CD4-positive, CD25-positive, alpha-beta regulatory T cell (primary cell): Measurements from ENCODE around the gene RPL19. TPM values are rescaled to one million over a fixed set of nuclear protein-coding genes. Genes with fewer than 3 reads are reported as not detected.
"Not testable (repeated sequence)": the region's sequence is repeated elsewhere in the genome, so short reads cannot be mapped to it uniquely, and the experiment has no call there.

Experiments
- ATAC-seq, 2 donors: fragments of 150-1000 bp; cut with Tn5 transposase; one replicate each; pipeline ENCODE4 v1.10.0; 2021; ENCODE audit warnings: low read depth in 2 of 2, moderate number of reproducible peaks in 2 of 2, moderate library complexity in 1 of 2
- DNase-seq, 3 donors: peaks; one replicate each; pipeline versions ENCODE4 v3.0.0 to v3.0.0-alpha.2; 2012 to 2022; ENCODE audit warnings: mixed read lengths in 1 of 3
- H3K27ac ChIP-seq: one replicate; pipeline ENCODE4 v1.7.0; 2013; ENCODE audit warnings: mild to moderate bottlenecking, low read length; ENCODE audit not compliant: insufficient read depth, poor library complexity, severe bottlenecking
- H3K27me3 ChIP-seq: one replicate; pipeline ENCODE4 v1.7.0; 2013; ENCODE audit warnings: low read length; ENCODE audit not compliant: control insufficient read depth, insufficient read depth
- H3K36me3 ChIP-seq: one replicate; pipeline ENCODE4 v1.7.0; 2013; ENCODE audit warnings: mild to moderate bottlenecking, low read length, moderate library complexity; ENCODE audit not compliant: control insufficient read depth, insufficient read depth
- H3K4me1 ChIP-seq: 2 replicates; pipeline ENCODE4 v1.7.0; 2013; ENCODE audit warnings: mild to moderate bottlenecking, low read length; ENCODE audit not compliant: insufficient read depth, control insufficient read depth, poor library complexity, severe bottlenecking
- H3K4me3 ChIP-seq: one replicate; pipeline ENCODE4 v1.7.0; 2013; ENCODE audit warnings: low read depth, mild to moderate bottlenecking, low read length, moderate library complexity
- H3K9me3 ChIP-seq, 2 experiments: 1 replicate in 1 of 2; 2 replicates in 1 of 2; pipeline ENCODE4 v1.7.0; 2013; ENCODE audit warnings: low read length in 2 of 2, mild to moderate bottlenecking in 1 of 2, moderate library complexity in 1 of 2; ENCODE audit not compliant: control insufficient read depth in 2 of 2
- H3K27ac Mint-ChIP-seq, 3 donors: one replicate each; pipeline ENCODE4 v1.8.0; 2020 to 2022; ENCODE audit warnings: mild to moderate bottlenecking in 3 of 3, mixed read lengths in 3 of 3, moderate library complexity in 2 of 3
- H3K27me3 Mint-ChIP-seq: one replicate; pipeline ENCODE4 v1.8.0; 2022; ENCODE audit warnings: mild to moderate bottlenecking, mixed read lengths
- H3K36me3 Mint-ChIP-seq: one replicate; pipeline ENCODE4 v1.8.0; 2020; ENCODE audit warnings: mixed read lengths
- H3K4me1 Mint-ChIP-seq, 4 donors: one replicate each; pipeline ENCODE4 v1.8.0; 2020 to 2022; ENCODE audit warnings: mixed read lengths in 4 of 4, mild to moderate bottlenecking in 1 of 4
- H3K4me3 Mint-ChIP-seq, 4 donors: one replicate each; pipeline ENCODE4 v1.8.0; 2020 to 2022; ENCODE audit warnings: mild to moderate bottlenecking in 4 of 4, mixed read lengths in 4 of 4, moderate library complexity in 3 of 4
- H3K9me3 Mint-ChIP-seq, 7 donors: one replicate each; pipeline ENCODE4 v1.8.0; 2020 to 2022; ENCODE audit warnings: mixed read lengths in 7 of 7, mild to moderate bottlenecking in 3 of 7, moderate library complexity in 2 of 7
- polyA plus RNA-seq, 4 donors: library from polyadenylated mRNA; unstranded; fragments of 300-500 nt; fragmentation: Illumina TruSeq; gene quantifications; one replicate each; pipeline ENCODE4 v1.2.3, GENCODE V29; 2021
- total RNA-seq: library from RNA; stranded (reverse); gene quantifications from one replicate; pipeline ENCODE4 v1.2.3, GENCODE V29; 2022

Gene RPL19
- total and polyA plus RNA-seq, 5 donors from 2014 or later, result 2,055 to 3,537 (median 2,503) TPM

DNA sequence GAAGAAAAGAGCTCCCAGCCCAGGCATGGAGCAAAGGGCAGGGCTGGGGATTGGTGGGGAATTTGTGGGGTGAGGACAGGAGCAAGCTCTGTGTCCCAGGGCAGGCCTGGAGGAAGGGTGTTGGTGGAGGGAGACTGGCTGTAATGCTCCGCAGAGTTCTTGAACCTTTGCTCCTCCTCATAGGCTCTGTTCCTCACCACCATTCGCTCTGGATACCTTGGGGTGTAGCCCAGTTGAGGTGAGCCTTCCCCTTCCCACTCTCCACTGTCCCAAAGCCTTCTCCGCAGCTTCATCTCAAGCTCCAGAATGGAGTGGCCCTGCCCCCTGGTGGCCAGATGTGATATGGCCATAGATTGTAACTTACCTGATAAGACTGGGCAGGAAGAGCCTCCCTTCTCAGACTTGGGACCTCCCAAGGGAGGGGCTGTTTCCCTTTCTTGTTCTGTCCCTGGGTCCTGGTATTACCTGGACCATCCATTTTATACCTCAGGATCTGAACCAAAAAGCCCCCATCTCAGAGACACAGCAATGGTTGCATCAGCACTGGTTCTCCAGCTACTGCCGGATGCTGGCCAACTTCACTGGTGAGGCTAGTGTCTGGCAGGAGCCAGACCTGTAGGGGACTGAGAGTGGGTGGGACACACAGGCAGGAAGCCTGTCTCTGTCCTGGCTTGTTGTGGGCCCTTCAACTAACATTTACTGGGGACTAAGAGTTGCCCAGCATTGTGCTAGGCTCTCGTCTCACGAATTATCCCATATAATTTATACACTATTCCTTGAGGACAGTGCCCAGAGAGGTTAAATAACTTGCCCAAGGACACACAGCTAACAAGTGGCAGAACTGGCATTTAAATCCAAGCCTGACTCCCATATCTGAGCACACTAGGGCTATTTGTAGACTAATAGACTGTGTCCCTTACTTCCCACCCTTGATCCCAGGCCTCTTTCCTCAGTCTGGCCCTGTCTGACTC, 44.8 kb downstream of the RPL19 start:
- Histone ChIP-seq H3K9me3 (no peaks in the 10 kb centered on the region), H3K27ac (no peak overlapping the region), H3K36me3 (no peaks in the 10 kb centered on the region), H3K4me3 (no peak overlapping the region), H3K4me1 (peaks cover 14% of the 10 kb centered on the region), H3K27me3 (no peaks in the 10 kb centered on the region)
- DNase-seq, result peak; percentile 75 to 87 (median 78)
- peaks cover 4 to 10% (median 6%) of the 10 kb centered on the region in 4 donors for H3K4me1 Mint-ChIP-seq
- peaks cover 5% of the 10 kb centered on the region for H3K27me3 Mint-ChIP-seq
- H3K4me3 Mint-ChIP-seq, result peak overlapping the region in 3 of 4 donors; percentile 50 to 55 (median 55)
- H3K27ac Mint-ChIP-seq, result peak overlapping the region in 2 of 3 donors; percentile 60 to 70
- H3K9me3 Mint-ChIP-seq, result no peaks in the 10 kb centered on the region
- peak; percentile 81 to 84 for ATAC-seq
- no peaks in the 10 kb centered on the region for H3K36me3 Mint-ChIP-seq

DNA sequence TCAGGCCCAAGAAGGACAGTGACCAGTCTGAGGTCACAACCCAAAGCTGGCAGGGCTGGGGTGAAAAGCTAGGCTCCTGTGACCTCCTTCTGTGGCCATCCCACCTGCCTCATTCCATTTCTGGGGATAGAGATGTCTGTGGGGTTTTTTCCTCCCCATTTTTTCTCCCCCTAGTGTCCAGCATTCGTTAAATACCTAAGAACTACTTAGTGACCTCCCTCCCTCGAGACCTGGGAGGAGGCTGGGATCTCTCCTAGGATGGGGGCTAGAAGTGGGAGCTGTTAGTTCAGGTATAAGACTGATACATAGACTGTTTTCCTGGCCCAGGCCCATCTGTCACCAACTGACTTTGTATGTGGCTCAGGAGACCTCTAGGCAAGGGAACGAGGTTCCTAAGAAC, 46.2 kb downstream of the RPL19 start:
- ATAC-seq (no peak), DNase-seq (no peak)
- Histone ChIP-seq H3K27ac (no peak overlapping the region), H3K36me3 (no peaks in the 10 kb centered on the region), H3K4me3 (no peak overlapping the region), H3K4me1 (peaks cover 13% of the 10 kb centered on the region), H3K27me3 (no peaks in the 10 kb centered on the region), H3K9me3 (no peaks in the 10 kb centered on the region)
- Mint-ChIP-seq H3K27ac (peak overlapping the region in 1 of 3 donors; percentile 42), H3K36me3 (no peaks in the 10 kb centered on the region), H3K4me3 (no peak overlapping the region), H3K27me3 (peaks cover 5% of the 10 kb centered on the region), H3K9me3 (no peaks in the 10 kb centered on the region), H3K4me1 (peaks cover 4 to 8% (median 6%) of the 10 kb centered on the region in 4 donors)

- ATAC-seq, H3K4me3 ChIP-seq, H3K9me3 ChIP-seq: not testable (repeated sequence)
Observed at GRCh38 chr17:39250076-39250475, 50.0 kb downstream of the RPL19 start.

DNA sequence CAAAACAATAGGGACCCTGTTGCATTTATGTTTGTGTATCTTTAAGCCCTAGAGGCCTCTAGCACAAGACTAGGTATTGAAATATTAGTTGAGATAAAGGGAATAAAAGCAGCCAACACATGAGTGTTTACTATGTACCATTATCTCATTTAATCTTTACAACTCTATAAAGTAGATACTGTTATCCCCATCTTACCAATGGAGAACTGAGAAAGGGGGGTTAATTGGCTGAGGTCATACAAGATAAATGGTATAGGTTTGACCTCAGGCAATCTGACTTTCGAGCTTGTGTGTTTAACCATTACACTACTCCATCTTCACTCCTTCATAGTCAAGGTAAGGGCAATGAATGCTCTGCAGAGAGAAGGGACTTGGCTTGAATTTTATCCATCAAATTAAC, 51.9 kb downstream of the RPL19 start:
- no peaks in the 10 kb centered on the region for H3K27me3 Mint-ChIP-seq

More at GRCh38 chr17:39250076-39250475, 50.0 kb downstream of the RPL19 start:
- peaks cover 17% of the 10 kb centered on the region for H3K36me3 Mint-ChIP-seq
- H3K27ac Mint-ChIP-seq, H3K27me3 Mint-ChIP-seq, H3K4me1 ChIP-seq, DNase-seq, H3K27me3 ChIP-seq, H3K27ac ChIP-seq, H3K9me3 Mint-ChIP-seq, H3K4me3 Mint-ChIP-seq, H3K4me1 Mint-ChIP-seq: not testable (repeated sequence)
- peaks cover 21% of the 10 kb centered on the region for H3K36me3 ChIP-seq

DNA sequence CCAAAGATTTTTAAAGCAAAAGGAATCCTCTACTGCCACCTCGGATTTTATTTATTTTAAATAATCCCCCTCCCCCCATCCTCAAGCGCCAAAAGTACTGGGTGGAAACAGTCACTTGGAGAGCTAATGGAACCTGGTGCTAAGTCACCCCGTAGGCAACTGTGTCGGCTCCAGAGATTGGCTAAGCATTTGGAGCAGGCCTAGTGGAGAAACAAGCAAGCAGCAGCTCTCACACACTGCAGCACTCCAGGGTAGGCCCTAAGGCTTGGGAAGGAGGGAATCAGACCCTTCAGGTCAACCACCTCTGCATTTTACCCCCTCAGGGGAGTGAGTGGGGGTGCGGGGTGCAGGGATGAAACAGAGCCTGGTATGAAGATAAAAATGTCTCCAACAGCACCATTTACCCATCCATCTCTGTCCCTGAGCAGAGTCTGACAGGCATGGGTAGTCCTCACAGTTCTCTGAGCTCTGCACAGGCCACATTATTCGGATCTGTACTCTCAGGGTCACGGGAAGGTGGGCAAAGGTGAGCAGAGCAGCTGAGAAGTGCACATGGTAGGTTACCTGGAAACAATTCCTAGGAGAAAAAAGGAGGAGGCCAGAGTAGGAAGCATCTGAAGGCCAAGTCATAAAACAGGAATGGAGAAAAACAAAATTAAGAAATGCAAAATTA, 52.8 kb downstream of the RPL19 start:
- Mint-ChIP-seq H3K4me3 (no peak overlapping the region), H3K27ac (peak overlapping the region in 1 of 3 donors; percentile 46), H3K27me3 (no peaks in the 10 kb centered on the region), H3K36me3 (peaks cover 32% of the 10 kb centered on the region), H3K9me3 (no peaks in the 10 kb centered on the region), H3K4me1 (no peaks in the 10 kb centered on the region)
- no peak overlapping the region for H3K4me3 ChIP-seq
- no peaks in the 10 kb centered on the region for H3K9me3 ChIP-seq
- no peaks in the 10 kb centered on the region for H3K27me3 ChIP-seq
- peaks cover 35% of the 10 kb centered on the region for H3K36me3 ChIP-seq
- DNase-seq, result no peak
- H3K27ac ChIP-seq, result no peak overlapping the region
- no peaks in the 10 kb centered on the region for H3K4me1 ChIP-seq
- no peak for ATAC-seq

More for the DNA sequence above, 51.9 kb downstream of the RPL19 start:
- Histone ChIP-seq H3K4me1 (no peaks in the 10 kb centered on the region), H3K4me3 (no peak overlapping the region), H3K27me3 (no peaks in the 10 kb centered on the region), H3K27ac (no peak overlapping the region), H3K36me3 (peaks cover 26% of the 10 kb centered on the region), H3K9me3 (no peaks in the 10 kb centered on the region)
- Mint-ChIP-seq H3K27ac (no peak overlapping the region), H3K4me3 (no peak overlapping the region), H3K9me3 (no peaks in the 10 kb centered on the region), H3K4me1 (no peaks in the 10 kb centered on the region), H3K36me3 (peaks cover 23% of the 10 kb centered on the region)
- ATAC-seq, result no peak
- DNase-seq, result no peak

Other genes with a start within 250 kb of the RPL19 start
- not detected for gene FBXO47, start 232.9 kb upstream of the RPL19 start, total RNA-seq
- not detected for gene FBXO47, start 232.9 kb upstream of the RPL19 start, polyA plus RNA-seq
- gene PLXDC1, start 48.6 kb upstream of the RPL19 start, total RNA-seq, result 12.9 TPM
- 1 to 10 TPM in 2 of 4 donors, under 1 TPM in 2; 0.27 to 1.8 (median 1.1) TPM for gene PLXDC1, start 48.6 kb upstream of the RPL19 start, polyA plus RNA-seq
- gene ARL5C, start 34.1 kb upstream of the RPL19 start, total RNA-seq, result not detected
- not detected for gene ARL5C, start 34.1 kb upstream of the RPL19 start, polyA plus RNA-seq
- gene CACNB1, start 2.6 kb upstream of the RPL19 start, total RNA-seq, result 19.3 TPM
- 1 to 10 TPM in 2 of 4 donors, under 1 TPM in 2; 0.48 to 1.5 (median 0.97) TPM for gene CACNB1, start 2.6 kb upstream of the RPL19 start, polyA plus RNA-seq
- gene STAC2, start 25.7 kb downstream of the RPL19 start, total RNA-seq, result not detected
- gene STAC2, start 25.7 kb downstream of the RPL19 start, polyA plus RNA-seq, result not detected
- gene FBXL20, start 201.3 kb downstream of the RPL19 start, total RNA-seq, result 30.8 TPM
- 1 to 10 TPM; 4.0 to 6.3 (median 4.8) TPM for gene FBXL20, start 201.3 kb downstream of the RPL19 start, polyA plus RNA-seq